Upper lobe of right lung (tissue), 1 donor: Measurements from ENCODE around the gene PSD4. TPM values are rescaled to one million over a fixed set of nuclear protein-coding genes. Genes with fewer than 3 reads are reported as not detected.

Experiments used
- ATAC-seq: fragments of 200-7000 bp; cut with Tn5 transposase; one replicate; pipeline ENCODE4 v1.9.1; 2020; ENCODE audit warnings: mild to moderate bottlenecking, moderate library complexity
- DNase-seq: peaks from one replicate; pipeline ENCODE4 v3.0.0-alpha.2; 2020
- H3K27ac ChIP-seq: fragments of 200-600 bp; one replicate; pipeline ENCODE4 v1.8.0; 2022
- H3K27me3 ChIP-seq: fragments of 200-600 bp; one replicate; pipeline ENCODE4 v1.8.0; 2022; ENCODE audit warnings: mild to moderate bottlenecking
- H3K36me3 ChIP-seq: fragments of 200-600 bp; one replicate; pipeline ENCODE4 v1.8.0; 2022
- H3K4me1 ChIP-seq: fragments of 200-600 bp; one replicate; pipeline ENCODE4 v1.8.0; 2022
- H3K4me3 ChIP-seq: fragments of 200-600 bp; one replicate; pipeline ENCODE4 v1.8.0; 2022; ENCODE audit warnings: mild to moderate bottlenecking
- H3K9me3 ChIP-seq: fragments of 200-600 bp; one replicate; pipeline ENCODE4 v1.8.0; 2022
- CTCF ChIP-seq: fragments of 200-600 bp; IDR thresholded peaks from one replicate; pipeline ENCODE4 v1.8.0; 2022; ENCODE audit warnings: antibody characterized with exemption
- intact Hi-C: fragments of 100-400 bp; cut with DNase I; formaldehyde crosslinking; loops from one replicate; pipeline ENCODE4 v1.11.0; 2022
- total RNA-seq: library from RNA; stranded (reverse); fragmentation: NEBNext Ultra II Directional; extraction: Animal tissue kit (Norgen Biotek cat#: 25700); gene quantifications from one replicate; pipeline ENCODE4 v1.2.1, GENCODE V29; 2021
- donor health status: DM: no; HTN: yes; CAD: no; lungs with severe emphysema.

Gene PSD4
- total RNA-seq, 1 donor from 2014 or later: 37.8 TPM

DNA sequence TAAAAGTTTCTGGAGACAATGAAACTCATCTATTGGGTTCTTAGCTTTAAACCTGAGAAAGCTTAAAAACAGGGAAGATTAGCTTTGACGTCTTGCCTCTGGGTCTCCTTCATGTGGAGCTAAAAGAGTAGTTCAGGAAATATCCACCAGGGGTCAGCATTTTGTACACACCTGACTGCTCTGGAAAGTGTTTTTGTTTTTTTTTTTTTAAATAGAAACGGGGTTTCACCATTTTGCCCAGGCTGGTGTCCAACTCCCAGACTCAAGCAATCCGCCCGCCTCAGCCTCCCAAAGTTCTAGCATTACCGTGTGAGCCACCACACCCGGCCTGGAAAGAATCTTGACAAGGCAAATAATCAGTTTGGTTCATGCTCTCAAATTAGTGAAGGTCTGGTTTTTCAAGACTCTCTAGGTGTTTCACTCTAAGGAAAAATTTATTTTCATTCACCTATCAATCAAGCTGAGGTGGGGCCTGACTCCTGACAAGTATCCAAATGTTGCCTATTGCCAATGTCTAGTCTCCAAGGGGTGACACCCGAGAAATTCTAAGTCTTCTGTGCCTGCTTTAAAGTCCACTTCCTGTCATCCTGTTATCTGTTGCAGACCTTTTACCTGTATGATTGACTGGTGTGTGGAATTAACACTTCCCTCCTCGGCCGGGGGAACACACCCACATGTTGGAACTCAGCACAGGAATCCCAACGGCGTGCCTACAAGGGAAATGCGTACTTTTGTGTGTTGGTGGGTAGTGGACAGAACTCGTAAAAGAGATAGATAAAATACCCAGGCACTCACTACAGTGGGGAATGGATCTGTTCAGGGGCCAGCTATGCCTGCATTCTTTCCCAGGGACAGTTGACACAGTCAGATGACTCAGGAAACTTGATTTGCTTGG, 35.1 kb upstream of the PSD4 start:
- no peaks in the 10 kb centered on the region for H3K36me3 ChIP-seq
- no peak overlapping the region for H3K27ac ChIP-seq
- ATAC-seq (peak; percentile 87), DNase-seq (no peak)
- no peaks in the 10 kb centered on the region for H3K9me3 ChIP-seq
- H3K4me1 ChIP-seq: peaks cover 2% of the 10 kb centered on the region
- intact Hi-C loops: no loop called here
- H3K4me3 ChIP-seq: no peak overlapping the region
- TF ChIP-seq CTCF: peak; percentile 89
- H3K27me3 ChIP-seq: no peaks in the 10 kb centered on the region

DNA sequence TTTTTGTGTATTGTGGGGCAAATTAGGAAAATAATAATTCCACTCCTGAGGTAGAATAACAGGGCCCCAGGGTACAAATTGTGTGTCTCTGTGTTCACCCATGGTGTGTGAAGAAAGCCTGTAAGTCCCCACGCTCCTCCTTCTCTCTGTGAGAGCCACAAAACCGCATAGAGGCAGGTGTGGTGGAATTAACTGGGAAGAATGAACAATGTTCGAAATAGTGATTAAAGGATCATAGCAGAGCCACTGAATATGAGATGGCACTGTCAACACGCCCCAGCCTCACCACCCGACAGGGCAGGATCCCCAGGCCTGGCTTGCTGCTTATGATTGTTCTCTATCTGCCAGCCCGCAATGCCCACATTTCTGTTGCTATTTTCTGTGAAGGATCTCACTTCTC, 32.3 kb upstream of the PSD4 start:
- Histone ChIP-seq H3K36me3 (no peaks in the 10 kb centered on the region), H3K4me3 (no peak overlapping the region), H3K9me3 (no peaks in the 10 kb centered on the region), H3K4me1 (peaks cover 2% of the 10 kb centered on the region), H3K27me3 (no peaks in the 10 kb centered on the region), H3K27ac (no peak overlapping the region)
- DNase-seq: no peak
- ATAC-seq: no peak
- intact Hi-C loops: no loop called here
- TF ChIP-seq CTCF: no peak

GRCh38 chr2:113142290-113142689, 31.5 kb upstream of the PSD4 start:
- no peak for TF ChIP-seq CTCF
- intact Hi-C loops: no loop called here
- Histone ChIP-seq H3K36me3 (no peaks in the 10 kb centered on the region), H3K27me3 (no peaks in the 10 kb centered on the region), H3K27ac (no peak overlapping the region), H3K9me3 (no peaks in the 10 kb centered on the region), H3K4me1 (peaks cover 2% of the 10 kb centered on the region), H3K4me3 (no peak overlapping the region)
- DNase-seq (no peak), ATAC-seq (no peak)

DNA sequence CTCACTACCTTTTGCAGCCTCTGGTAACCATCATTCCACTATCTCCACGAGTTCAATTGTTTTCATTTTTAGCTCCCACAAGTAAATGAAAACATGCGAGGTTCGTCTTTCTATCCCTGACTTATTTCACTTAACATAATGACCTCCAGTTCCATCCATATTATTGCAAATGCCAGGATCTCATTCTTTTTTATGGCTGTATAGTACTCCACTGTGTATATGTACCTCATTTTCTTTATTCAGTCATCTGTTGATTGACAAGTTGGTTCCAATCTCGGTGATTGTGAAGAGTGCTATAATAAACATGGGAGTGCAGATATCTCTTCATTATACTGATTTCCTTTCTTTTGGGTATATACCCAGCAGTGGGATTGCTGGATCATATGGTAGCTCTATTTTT, 29.5 kb upstream of the PSD4 start:
- H3K4me3 ChIP-seq: no peak overlapping the region
- no peaks in the 10 kb centered on the region for H3K36me3 ChIP-seq
- H3K4me1 ChIP-seq: no peaks in the 10 kb centered on the region
- H3K27ac ChIP-seq: no peak overlapping the region
- ATAC-seq (no peak), DNase-seq (no peak)
- no peak for TF ChIP-seq CTCF
- intact Hi-C loops: no loop called here
- H3K27me3 ChIP-seq: no peaks in the 10 kb centered on the region
- no peaks in the 10 kb centered on the region for H3K9me3 ChIP-seq

GRCh38 chr2:113148606-113149552, 24.9 kb upstream of the PSD4 start:
- no peak for TF ChIP-seq CTCF
- Histone ChIP-seq H3K27me3 (no peaks in the 10 kb centered on the region), H3K36me3 (no peaks in the 10 kb centered on the region), H3K4me1 (no peaks in the 10 kb centered on the region), H3K9me3 (no peaks in the 10 kb centered on the region), H3K4me3 (no peak overlapping the region), H3K27ac (no peak overlapping the region)
- DNase-seq: no peak
- intact Hi-C loops: no loop called here
- peak; percentile 31 for ATAC-seq
